BLaER1 treated with 17β-estradiol and CSF1 and Interleukin-3, amounts not matched to agents 10 nM and 100 nM (cell line): ENCODE data around the gene NBAS.

ENCODE experiments used
- H3K27ac ChIP-seq, 11 experiments: shearing (Covaris generic); formaldehyde crosslinking; 2 replicates each; pipeline ENCODE4 v1.8.1; 2022
- H3K27me3 ChIP-seq, 11 experiments: shearing (Covaris generic); formaldehyde crosslinking; 2 replicates each; pipeline ENCODE4 v1.8.1; 2022
- H3K36me3 ChIP-seq, 11 experiments: shearing (Covaris generic); formaldehyde crosslinking; 2 replicates each; pipeline ENCODE4 v1.8.1; 2022
- H3K4me1 ChIP-seq, 10 experiments: shearing (Covaris generic); formaldehyde crosslinking; 2 replicates each; pipeline ENCODE4 v1.8.1; 2022
- H3K4me2 ChIP-seq, 11 experiments: shearing (Covaris generic); formaldehyde crosslinking; 2 replicates each; pipeline ENCODE4 v1.8.1; 2022
- H3K4me3 ChIP-seq, 10 experiments: shearing (Covaris generic); formaldehyde crosslinking; 2 replicates each; pipeline ENCODE4 v1.8.1; 2022
- H3K9ac ChIP-seq, 11 experiments: shearing (Covaris generic); formaldehyde crosslinking; 2 replicates each; pipeline ENCODE4 v1.8.1; 2022
- H3K9me3 ChIP-seq, 11 experiments: shearing (Covaris generic); formaldehyde crosslinking; replicated peaks in 1 of 11; 2 replicates each; pipeline ENCODE4 v1.8.1; 2022
- H4K20me1 ChIP-seq, 11 experiments: shearing (Covaris generic); formaldehyde crosslinking; 2 replicates each; pipeline ENCODE4 v1.8.1; 2022
- Cebpa-rat ChIP-seq, 11 experiments: shearing (Covaris generic); IDR thresholded peaks; 2 replicates each; pipeline ENCODE4 v1.8.1; 2022

Gene NBAS

DNA sequence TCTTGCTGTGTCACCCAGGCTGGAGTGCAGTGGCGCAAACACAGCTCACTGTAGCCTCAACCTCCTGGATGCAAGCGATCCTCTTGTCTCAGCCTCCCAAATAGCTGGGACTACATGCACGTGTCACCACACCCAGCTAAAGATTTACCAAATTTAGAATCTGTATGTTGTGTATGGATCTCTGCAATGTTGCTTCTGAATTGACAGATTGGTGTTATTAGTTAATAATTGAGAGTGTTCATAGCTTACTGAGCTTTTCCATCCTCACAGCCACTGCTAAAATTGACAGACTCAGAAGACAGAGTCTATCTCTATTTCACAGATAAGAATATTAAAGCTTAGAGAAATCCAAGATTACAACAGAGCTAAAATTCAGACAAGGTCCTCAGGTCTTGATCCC, 4.3 kb upstream of the NBAS start:
- H3K9me3 ChIP-seq = no peaks in the 10 kb centered on the region
- H3K27ac ChIP-seq = no peak overlapping the region
- H3K4me2 ChIP-seq = no peak overlapping the region
- no peak overlapping the region for H3K4me3 ChIP-seq
- H4K20me1 ChIP-seq = peaks cover 0 to 3% (median 0%) of the 10 kb centered on the region in 11 experiments; a peak in 1 of 22 replicates
- no peaks in the 10 kb centered on the region for H3K36me3 ChIP-seq
- H3K4me1 ChIP-seq = peaks cover 0 to 6% (median 0%) of the 10 kb centered on the region in 10 experiments; a peak in 7 of 20 replicates
- H3K9ac ChIP-seq = no peak overlapping the region
- no peaks in the 10 kb centered on the region; a peak in 1 of 22 replicates for H3K27me3 ChIP-seq
- no peak for TF ChIP-seq Cebpa-rat (IDR thresholded peaks at IDR 0.05)

DNA sequence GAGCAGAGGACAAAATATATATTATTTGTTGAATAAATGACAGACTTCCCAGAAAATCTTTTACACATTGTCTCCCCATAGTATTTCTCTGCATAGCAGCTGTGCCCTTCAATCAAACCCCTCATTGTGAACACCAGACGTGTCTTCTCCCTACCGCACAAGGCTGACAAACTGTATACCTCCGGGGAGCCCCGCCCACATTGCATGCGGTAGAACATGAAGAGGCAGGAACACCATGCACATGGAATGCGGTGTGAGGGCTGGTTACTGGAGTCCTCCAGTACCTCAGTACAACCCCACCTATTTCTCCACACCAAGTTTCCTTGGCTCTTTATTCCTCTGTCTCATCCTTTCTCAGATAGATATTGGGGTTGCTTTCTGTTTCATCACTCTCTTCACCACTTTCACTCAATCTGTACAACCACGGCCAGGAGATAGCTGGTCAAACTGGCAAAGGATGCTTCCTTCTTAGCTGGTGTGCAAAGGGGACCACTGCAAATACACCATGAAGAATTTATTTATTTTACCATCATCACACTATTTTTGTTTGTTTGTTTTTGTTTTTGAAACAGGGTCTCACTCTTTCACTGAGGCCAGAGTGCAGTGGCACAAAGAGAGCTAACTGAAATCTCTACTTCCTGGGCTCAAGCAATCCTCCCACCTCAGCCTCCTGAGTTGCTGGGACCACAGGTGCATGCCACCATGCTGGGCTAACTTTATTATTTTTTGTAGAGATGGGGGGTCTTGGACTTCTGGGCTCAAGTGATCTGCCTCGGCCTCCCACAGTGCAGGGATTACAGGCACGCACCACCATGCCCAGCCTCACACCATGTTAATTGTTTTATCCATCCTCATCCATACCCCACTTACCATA, 2.3 kb upstream of the NBAS start:
- Histone ChIP-seq H3K4me2 (no peak overlapping the region), H3K9me3 (no peaks in the 10 kb centered on the region), H4K20me1 (peaks cover 0 to 18% (median 0%) of the 10 kb centered on the region in 11 experiments; a peak in 4 of 22 replicates), H3K27me3 (no peaks in the 10 kb centered on the region), H3K9ac (no peak overlapping the region), H3K4me1 (peaks cover 10 to 19% (median 16%) of the 10 kb centered on the region in 10 experiments), H3K27ac (no peak overlapping the region), H3K36me3 (no peaks in the 10 kb centered on the region), H3K4me3 (no peak overlapping the region)
- TF ChIP-seq Cebpa-rat (IDR thresholded peaks at IDR 0.05) = no peak

DNA sequence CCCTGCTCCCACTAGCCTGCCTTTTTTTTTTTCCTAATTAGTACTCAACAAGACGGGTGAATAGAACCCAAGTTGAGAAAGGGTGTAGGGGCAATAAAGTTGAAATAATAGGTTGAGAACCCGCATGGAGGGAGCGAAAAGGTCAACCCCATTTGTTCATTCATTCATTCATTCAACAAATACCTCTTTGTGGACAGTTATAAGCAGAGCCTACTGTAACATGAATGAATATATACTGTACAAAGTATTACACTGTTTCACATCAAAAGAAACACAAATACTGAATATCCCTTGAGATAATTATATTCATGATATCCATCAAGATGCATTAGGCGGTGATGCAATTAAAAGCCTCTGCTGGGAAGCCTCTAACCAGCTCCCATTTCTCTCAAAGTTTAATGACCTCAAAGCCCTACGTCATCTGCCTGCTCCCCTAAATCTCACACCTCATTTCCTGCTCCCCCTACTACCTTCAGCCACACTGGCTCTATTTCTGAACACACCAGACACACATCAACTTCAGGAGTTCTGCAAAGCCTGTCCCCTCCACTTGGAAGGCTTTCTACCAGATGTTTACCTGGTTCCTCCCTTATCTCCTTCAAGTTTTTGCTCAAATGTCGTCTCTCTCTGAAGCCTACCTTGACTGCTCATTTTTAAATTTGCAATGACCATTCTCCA, 1.4 kb upstream of the NBAS start:
- no peak for TF ChIP-seq Cebpa-rat (IDR thresholded peaks at IDR 0.05)
- Histone ChIP-seq H3K4me3 (no peak overlapping the region), H3K9ac (no peak overlapping the region), H3K36me3 (peaks cover 0 to 6% (median 0%) of the 10 kb centered on the region in 11 experiments; a peak in 3 of 22 replicates), H4K20me1 (peaks cover 0 to 18% (median 0%) of the 10 kb centered on the region in 11 experiments; a peak in 5 of 22 replicates), H3K27ac (no peak overlapping the region), H3K9me3 (no peaks in the 10 kb centered on the region), H3K27me3 (no peaks in the 10 kb centered on the region), H3K4me2 (no peak overlapping the region; a peak in 1 of 22 replicates), H3K4me1 (peaks cover 10 to 19% (median 16%) of the 10 kb centered on the region in 10 experiments)

DNA sequence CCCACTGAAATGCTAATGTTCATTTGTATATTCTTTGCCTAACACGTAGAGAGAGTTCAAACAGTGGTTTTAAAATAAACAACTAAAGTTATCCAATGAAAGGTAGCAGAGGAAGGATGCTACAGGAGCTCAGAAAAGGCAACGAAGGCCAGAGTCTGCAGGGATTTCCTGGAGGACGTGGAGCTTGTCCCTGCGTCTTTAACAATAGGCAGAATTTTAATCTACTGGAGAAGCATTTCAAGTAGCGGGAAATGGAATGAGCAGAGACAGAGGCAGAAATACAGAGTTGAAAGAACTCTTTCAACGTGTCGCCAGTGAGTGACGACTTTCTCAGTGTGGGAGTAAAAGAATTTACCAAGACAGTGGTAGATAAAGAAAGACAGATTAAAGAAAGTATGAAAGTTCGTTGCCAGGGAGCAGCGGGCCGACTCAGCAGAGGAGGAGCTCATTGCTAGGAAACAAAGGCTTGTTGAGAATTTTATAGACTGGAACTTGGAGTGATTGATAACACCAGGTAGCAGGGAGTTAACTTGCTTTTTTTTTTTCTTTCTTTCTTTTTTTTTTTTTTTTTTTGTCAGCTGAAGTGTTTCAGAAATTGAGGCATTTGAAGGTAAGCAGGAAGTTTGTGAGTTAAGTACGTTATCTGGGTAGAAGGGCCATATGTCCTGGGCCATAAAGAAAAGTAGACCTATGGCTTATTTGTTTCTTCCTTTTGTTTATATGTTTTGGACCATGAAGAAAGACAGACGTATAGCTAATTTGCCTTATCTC, 625 bp upstream of the NBAS start:
- Histone ChIP-seq H3K4me1 (peaks cover 10 to 19% (median 16%) of the 10 kb centered on the region in 10 experiments), H3K36me3 (peaks cover 0 to 6% (median 0%) of the 10 kb centered on the region in 11 experiments; a peak in 3 of 22 replicates), H3K27ac (peak overlapping the region; percentile 32 to 76 (median 66); a peak in 19 of 22 replicates), H3K4me2 (peak overlapping the region; percentile 39 to 90 (median 63)), H3K27me3 (no peaks in the 10 kb centered on the region), H3K9me3 (no peaks in the 10 kb centered on the region), H3K9ac (peak overlapping the region; percentile 73 to 89 (median 83); a peak in 19 of 22 replicates), H4K20me1 (peaks cover 0 to 18% (median 0%) of the 10 kb centered on the region in 11 experiments; a peak in 5 of 22 replicates), H3K4me3 (peak overlapping the region; percentile 71 to 90 (median 84))
- TF ChIP-seq Cebpa-rat (IDR thresholded peaks at IDR 0.05) = no peak

DNA sequence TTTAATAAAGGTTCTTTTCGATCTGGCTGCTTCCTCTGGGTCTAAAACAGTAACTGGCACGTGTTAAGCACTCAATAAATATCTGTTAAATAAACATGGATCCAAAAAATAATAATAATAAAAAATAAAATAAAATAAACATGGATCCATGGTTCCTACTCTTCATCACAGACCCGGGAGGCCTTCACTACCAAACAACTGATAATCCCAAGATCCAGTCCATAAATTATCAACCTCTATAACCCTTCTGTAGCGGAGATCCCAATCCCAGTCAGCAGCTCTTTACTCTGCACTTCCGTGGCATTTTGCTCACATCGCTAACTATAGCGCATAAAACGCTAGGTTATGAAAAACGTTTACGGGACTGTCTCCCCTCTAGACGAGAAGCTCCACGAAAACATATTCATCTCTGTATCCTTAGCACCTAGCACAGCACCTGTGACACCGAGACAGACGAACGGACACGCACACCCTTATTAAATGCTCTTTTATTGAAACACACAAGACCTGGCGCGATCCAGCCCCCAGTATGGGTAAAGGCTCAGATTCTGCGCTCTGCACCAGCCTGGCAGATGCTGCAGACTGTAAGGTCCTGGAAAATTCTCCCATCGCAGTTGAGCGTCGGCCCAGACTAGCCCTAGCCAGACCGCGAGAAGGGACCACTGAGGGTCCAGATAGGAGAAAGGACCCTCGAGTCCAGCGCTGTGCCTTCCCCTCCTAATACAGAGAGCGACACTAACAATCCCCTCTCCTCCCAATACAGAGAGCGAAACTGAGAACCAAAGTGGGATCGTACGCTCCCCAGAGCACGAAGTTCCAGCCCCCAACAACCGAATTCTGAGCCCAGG, 770 bp downstream of the NBAS start:
- Histone ChIP-seq H3K27me3 (no peaks in the 10 kb centered on the region), H3K27ac (peak overlapping the region; percentile 32 to 76 (median 66); a peak in 19 of 22 replicates), H3K36me3 (peaks cover 0 to 17% (median 11%) of the 10 kb centered on the region in 11 experiments; a peak in 9 of 22 replicates), H3K4me1 (peaks cover 10 to 19% (median 16%) of the 10 kb centered on the region in 10 experiments), H3K9me3 (no peaks in the 10 kb centered on the region), H4K20me1 (peaks cover 0 to 18% (median 0%) of the 10 kb centered on the region in 11 experiments; a peak in 5 of 22 replicates), H3K4me2 (peak overlapping the region; percentile 75 to 96 (median 87)), H3K9ac (peak overlapping the region; percentile 73 to 89 (median 83)), H3K4me3 (peak overlapping the region; percentile 71 to 90 (median 84))
- no peak for TF ChIP-seq Cebpa-rat (IDR thresholded peaks at IDR 0.05)

DNA sequence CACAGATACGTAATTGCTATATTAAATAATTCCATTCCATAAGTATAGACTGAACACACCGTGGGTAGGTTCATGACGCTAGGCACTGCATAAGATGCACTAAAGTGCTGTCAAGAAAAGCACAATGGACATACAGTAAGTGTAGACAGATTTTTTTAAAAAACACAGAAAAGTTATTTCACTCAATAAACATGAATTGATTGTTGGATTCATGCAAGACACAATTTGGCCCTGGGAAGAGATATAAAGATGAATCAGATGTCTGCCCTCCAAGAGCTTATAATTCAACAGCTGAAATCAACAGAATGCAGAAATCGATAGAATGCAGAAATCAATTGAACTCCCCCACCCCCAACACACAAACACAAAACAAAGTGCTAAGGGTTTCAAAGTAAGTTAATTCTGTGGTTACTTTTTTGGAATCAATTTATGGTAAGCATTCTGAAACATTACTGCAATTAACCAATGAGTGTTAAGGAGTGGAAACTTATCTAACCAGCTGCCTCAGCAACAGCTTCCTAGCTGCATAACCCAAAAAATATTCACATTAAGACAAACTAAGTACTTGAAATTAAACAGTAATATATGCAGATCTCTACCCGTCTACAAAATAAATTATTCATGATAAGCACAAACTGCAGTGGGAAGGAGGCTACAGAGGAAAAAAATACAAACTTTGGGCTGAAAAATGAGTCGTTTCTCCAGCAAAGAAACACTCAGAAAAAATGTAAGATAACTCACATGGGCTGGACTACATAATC, 1.6 kb downstream of the NBAS start:
- H3K4me2 ChIP-seq = peak overlapping the region; percentile 75 to 96 (median 87)

DNA sequence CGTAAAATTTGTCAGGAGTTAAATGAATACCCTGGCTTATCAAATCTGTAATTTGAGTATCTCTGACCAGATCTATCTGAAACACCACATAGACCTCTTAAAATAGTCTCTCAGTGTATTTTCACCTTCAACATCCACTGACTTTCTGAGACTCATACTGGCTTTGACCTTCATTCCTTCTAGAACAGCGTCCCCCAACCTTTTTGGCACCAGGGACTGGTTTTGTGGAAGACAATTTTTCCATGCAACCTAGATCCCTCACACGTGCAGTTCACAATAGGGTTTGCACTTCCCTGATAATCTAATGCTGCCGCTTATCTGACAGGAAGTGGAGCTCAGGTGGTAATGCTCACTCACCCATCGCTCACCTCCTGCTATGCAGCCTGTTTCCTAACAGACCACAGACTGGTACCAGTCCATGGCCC, 3.2 kb downstream of the NBAS start:
- H3K9ac ChIP-seq = no peak overlapping the region
- H4K20me1 ChIP-seq = peaks cover 0 to 18% (median 0%) of the 10 kb centered on the region in 11 experiments; a peak in 5 of 22 replicates
- H3K27me3 ChIP-seq = no peaks in the 10 kb centered on the region
- TF ChIP-seq Cebpa-rat (IDR thresholded peaks at IDR 0.05) = no peak
- H3K4me2 ChIP-seq = no peak overlapping the region
- no peaks in the 10 kb centered on the region for H3K9me3 ChIP-seq
- H3K4me1 ChIP-seq = peaks cover 10 to 19% (median 16%) of the 10 kb centered on the region in 10 experiments
- H3K4me3 ChIP-seq = no peak overlapping the region
- peaks cover 6 to 35% (median 26%) of the 10 kb centered on the region in 11 experiments; a peak in 19 of 22 replicates for H3K36me3 ChIP-seq
- no peak overlapping the region for H3K27ac ChIP-seq

More for the DNA sequence above, 1.6 kb downstream of the NBAS start:
- Histone ChIP-seq H3K36me3 (peaks cover 0 to 25% (median 13%) of the 10 kb centered on the region in 11 experiments; a peak in 15 of 22 replicates), H3K9me3 (no peaks in the 10 kb centered on the region), H4K20me1 (peaks cover 0 to 18% (median 0%) of the 10 kb centered on the region in 11 experiments; a peak in 5 of 22 replicates), H3K9ac (peak overlapping the region; percentile 73 to 89 (median 83); a peak in 20 of 22 replicates), H3K27me3 (no peaks in the 10 kb centered on the region), H3K4me3 (peak overlapping the region; percentile 71 to 90 (median 84)), H3K4me1 (peaks cover 10 to 19% (median 16%) of the 10 kb centered on the region in 10 experiments), H3K27ac (peak overlapping the region in 3 of 11 experiments; percentile 33 to 72 (median 70); a peak in 3 of 22 replicates)
- TF ChIP-seq Cebpa-rat (IDR thresholded peaks at IDR 0.05) = no peak
